ENCODE results near the gene PRPH. TPM values are rescaled to one million over a fixed set of nuclear protein-coding genes. Genes with fewer than 3 reads are reported as not detected.

The PRPH gene
- total and polyA plus RNA-seq, 2 of the 13 experiments (the other 11 are each of a cell fraction or from before 2014, with no cell fraction given) = 0.12 TPM; not detected in 1

DNA sequence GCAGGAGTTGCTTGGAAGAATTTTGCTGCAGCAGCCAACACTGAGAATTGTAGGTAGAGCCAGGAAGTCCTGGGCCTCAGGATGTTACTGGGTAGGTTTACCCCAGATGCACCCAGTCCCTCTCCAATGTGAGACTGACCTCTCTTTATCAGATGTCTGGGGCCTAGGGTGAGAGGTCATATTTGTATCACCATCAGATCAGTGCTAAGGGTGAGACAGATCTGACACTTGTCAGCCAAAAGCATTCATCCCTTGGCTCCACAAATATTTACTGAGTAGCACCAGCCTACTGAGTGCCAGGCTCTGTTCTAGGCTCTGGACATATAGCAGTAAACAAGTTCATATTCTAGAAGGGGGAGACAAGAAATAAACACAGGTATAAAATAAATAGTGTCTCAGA lies 32.4 kb downstream of the PRPH start:
- H3K36me3 ChIP-seq (replicated peaks in 1 of 2; ENCODE audit: control insufficient read depth in 1 of 2, insufficient read depth in 2 of 2, low read length in 2 of 2) = peaks cover 16 to 43% of the 10 kb centered on the region in 2 experiments
- in situ Hi-C loops (cut with HindIII; ENCODE audit: extremely low pct_ligation_motif_present, low pct_unique_long_range_greater_than_20kb) = no loop called here
- no peak for ATAC-seq

DNA sequence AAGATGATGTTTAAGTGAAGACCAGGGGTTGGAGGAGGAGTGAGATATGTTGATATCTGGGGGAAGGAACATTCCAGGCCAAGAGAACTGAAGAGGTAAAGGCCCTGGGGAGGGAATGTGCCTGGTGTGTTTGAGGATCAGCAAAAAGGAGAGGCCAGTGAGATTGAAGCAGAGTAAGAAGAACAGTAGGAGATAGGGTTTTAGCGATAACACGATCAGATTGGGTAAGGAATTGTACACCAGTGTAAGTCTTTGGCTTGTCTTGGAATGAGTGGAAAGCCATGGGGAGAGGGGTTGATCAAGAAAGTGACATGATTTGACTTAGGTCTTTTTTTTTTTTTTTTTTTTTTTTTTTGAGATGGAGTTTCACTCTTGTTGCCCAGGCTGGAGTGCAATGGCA lies 32.9 kb downstream of the PRPH start:
- TF ChIP-seq, protein P1, sequence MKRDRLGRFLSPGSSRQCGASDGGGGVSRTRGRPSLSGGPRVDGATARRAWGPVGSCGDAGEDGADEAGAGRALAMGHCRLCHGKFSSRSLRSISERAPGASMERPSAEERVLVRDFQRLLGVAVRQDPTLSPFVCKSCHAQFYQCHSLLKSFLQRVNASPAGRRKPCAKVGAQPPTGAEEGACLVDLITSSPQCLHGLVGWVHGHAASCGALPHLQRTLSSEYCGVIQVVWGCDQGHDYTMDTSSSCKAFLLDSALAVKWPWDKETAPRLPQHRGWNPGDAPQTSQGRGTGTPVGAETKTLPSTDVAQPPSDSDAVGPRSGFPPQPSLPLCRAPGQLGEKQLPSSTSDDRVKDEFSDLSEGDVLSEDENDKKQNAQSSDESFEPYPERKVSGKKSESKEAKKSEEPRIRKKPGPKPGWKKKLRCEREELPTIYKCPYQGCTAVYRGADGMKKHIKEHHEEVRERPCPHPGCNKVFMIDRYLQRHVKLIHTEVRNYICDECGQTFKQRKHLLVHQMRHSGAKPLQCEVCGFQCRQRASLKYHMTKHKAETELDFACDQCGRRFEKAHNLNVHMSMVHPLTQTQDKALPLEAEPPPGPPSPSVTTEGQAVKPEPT (CRISPR knock-in tag; IDR thresholded peaks at IDR 0.05; ENCODE audit: low read depth) = no peak
- TF ChIP-seq, protein P2, sequence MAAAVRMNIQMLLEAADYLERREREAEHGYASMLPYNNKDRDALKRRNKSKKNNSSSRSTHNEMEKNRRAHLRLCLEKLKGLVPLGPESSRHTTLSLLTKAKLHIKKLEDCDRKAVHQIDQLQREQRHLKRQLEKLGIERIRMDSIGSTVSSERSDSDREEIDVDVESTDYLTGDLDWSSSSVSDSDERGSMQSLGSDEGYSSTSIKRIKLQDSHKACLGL (CRISPR knock-in tag; IDR thresholded peaks at IDR 0.05) = no peak
- TF ChIP-seq ZSCAN9 (CRISPR knock-in tag; IDR thresholded peaks at IDR 0.05; ENCODE audit: borderline replicate concordance) (no peak), ZFP41 (CRISPR knock-in tag; IDR thresholded peaks at IDR 0.05; ENCODE audit: borderline replicate concordance) (no peak)
- Histone ChIP-seq H3K9ac (ENCODE audit: insufficient read depth, low read depth, low read length) (no peak overlapping the region), H3K27ac (ENCODE audit: extremely low read length, insufficient read depth, low read length) (no peak overlapping the region), H4K20me1 (ENCODE audit: insufficient read depth, low read length) (no peaks in the 10 kb centered on the region), H3K4me2 (ENCODE audit: low read depth, low read length) (no peak overlapping the region), H3K4me3 (replicated peaks in 1 of 3; ENCODE audit: insufficient read depth in 1 of 3, low read depth in 2 of 3, low read length in 3 of 3) (no peak overlapping the region), H3K36me3 (replicated peaks in 1 of 2; ENCODE audit: control insufficient read depth in 1 of 2, insufficient read depth in 2 of 2, low read length in 2 of 2) (peaks cover 16 to 43% of the 10 kb centered on the region in 2 experiments), H2AFZ (ENCODE audit: low read length) (no peak overlapping the region), H3K27me3 (ENCODE audit: control insufficient read depth in 1 of 2, insufficient read depth in 2 of 2, low read length in 2 of 2) (peaks cover 0 to 4% of the 10 kb centered on the region in 2 experiments; a peak in 1 of 5 replicates), H3K79me2 (ENCODE audit: insufficient read depth, low read length) (peaks cover 8% of the 10 kb centered on the region), H3K4me1 (ENCODE audit: insufficient read depth, low read length) (peaks cover 25% of the 10 kb centered on the region), H3K9me3 (ENCODE audit: low read length) (no peaks in the 10 kb centered on the region)
- WGBS (ENCODE audit: low lambda C conversion rate) = 100% methylated on average over 2 of the region's 2 CpGs
- no peak for ATAC-seq
- DNase-seq (ENCODE audit: low spot score) = no peak
- POLR2A ChIA-PET = no interaction called here
- CTCF ChIA-PET (ENCODE audit: low intra/inter-chr PET ratio, low total read pairs) = no interaction called here
- no TSS peak for BruUV-seq (replicated peaks)
- intact Hi-C loops (cut with micrococcal nuclease; ENCODE audit: unreplicated experiment) = no loop called here
- in situ Hi-C loops (cut with HindIII; ENCODE audit: extremely low pct_ligation_motif_present, low pct_unique_long_range_greater_than_20kb) = no loop called here
- FAIRE-seq = no peak

More for the DNA sequence above, 32.4 kb downstream of the PRPH start:
- no peaks in the 10 kb centered on the region for H4K20me1 ChIP-seq (ENCODE audit: insufficient read depth, low read length)
- CTCF ChIA-PET (ENCODE audit: low intra/inter-chr PET ratio, low total read pairs) = no interaction called here
- no peaks in the 10 kb centered on the region for H3K9me3 ChIP-seq (ENCODE audit: low read length)
- TF ChIP-seq NR2F2 (IDR thresholded peaks at IDR 0.05; ENCODE audit: borderline replicate concordance, low read depth) = peak; percentile 61; the same call in 1 of the 2 replicates
- TF ChIP-seq ZSCAN25 (CRISPR knock-in tag; IDR thresholded peaks at IDR 0.05) = no peak
- TF ChIP-seq, protein P3, sequence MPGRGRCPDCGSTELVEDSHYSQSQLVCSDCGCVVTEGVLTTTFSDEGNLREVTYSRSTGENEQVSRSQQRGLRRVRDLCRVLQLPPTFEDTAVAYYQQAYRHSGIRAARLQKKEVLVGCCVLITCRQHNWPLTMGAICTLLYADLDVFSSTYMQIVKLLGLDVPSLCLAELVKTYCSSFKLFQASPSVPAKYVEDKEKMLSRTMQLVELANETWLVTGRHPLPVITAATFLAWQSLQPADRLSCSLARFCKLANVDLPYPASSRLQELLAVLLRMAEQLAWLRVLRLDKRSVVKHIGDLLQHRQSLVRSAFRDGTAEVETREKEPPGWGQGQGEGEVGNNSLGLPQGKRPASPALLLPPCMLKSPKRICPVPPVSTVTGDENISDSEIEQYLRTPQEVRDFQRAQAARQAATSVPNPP (CRISPR knock-in tag; IDR thresholded peaks at IDR 0.05) = no peak
- TF ChIP-seq, protein P4, sequence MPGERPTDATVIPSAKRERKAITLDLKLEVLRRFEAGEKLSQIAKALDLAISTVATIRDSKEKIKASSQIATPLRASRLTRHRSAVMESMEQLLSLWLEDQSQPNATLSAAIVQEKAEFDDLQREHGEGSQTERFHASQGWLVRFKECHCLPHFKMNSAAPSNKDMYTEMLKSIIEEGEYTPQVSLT (CRISPR knock-in tag; IDR thresholded peaks at IDR 0.05; ENCODE audit: borderline replicate concordance, low read depth) = no peak
- TF ChIP-seq NR2F6 (IDR thresholded peaks at IDR 0.05) = peak; percentile 66
- no peak for TF ChIP-seq NR2F6 (CRISPR knock-in tag; IDR thresholded peaks at IDR 0.05)
- H3K79me2 ChIP-seq (ENCODE audit: insufficient read depth, low read length) = peaks cover 8% of the 10 kb centered on the region
- H3K9ac ChIP-seq (ENCODE audit: insufficient read depth, low read depth, low read length) = no peak overlapping the region
- H3K4me2 ChIP-seq (ENCODE audit: low read depth, low read length) = no peak overlapping the region
- DNase-seq (ENCODE audit: low spot score) (no peak), FAIRE-seq (no peak)
- peaks cover 0 to 4% of the 10 kb centered on the region in 2 experiments; a peak in 1 of 5 replicates for H3K27me3 ChIP-seq (ENCODE audit: control insufficient read depth in 1 of 2, insufficient read depth in 2 of 2, low read length in 2 of 2)
- H3K4me1 ChIP-seq (ENCODE audit: insufficient read depth, low read length) = peaks cover 22% of the 10 kb centered on the region
- H3K27ac ChIP-seq (ENCODE audit: extremely low read length, insufficient read depth, low read length) = no peak overlapping the region
- no peak overlapping the region for H2AFZ ChIP-seq (ENCODE audit: low read length)
- POLR2A ChIA-PET = no interaction called here
- BruUV-seq (replicated peaks) = no TSS peak
- intact Hi-C loops (cut with micrococcal nuclease; ENCODE audit: unreplicated experiment) = no loop called here
- H3K4me3 ChIP-seq (replicated peaks in 1 of 3; ENCODE audit: insufficient read depth in 1 of 3, low read depth in 2 of 3, low read length in 3 of 3) = no peak overlapping the region

All from HepG2 (cell line).